B cell (primary cell): ENCODE results near the gene FAM53B. TPM values are rescaled to one million over a fixed set of nuclear protein-coding genes. Genes with fewer than 3 reads are reported as not detected.

Source experiments
- ATAC-seq: fragments of 200-7000 bp; cut with Tn5 transposase; one replicate; pipeline ENCODE4 v1.10.0; 2021; ENCODE audit warnings: low read depth, mild to moderate bottlenecking, moderate number of reproducible peaks, moderate library complexity
- CTCF ChIA-PET: fragments of 350-600 bp; sonication (Branson Sonifier 250); formaldehyde crosslinking; loops from one replicate; lab custom pipeline; 2021; ENCODE audit warnings: antibody characterized with exemption, inconsistent platforms; lab: Charles Lee
- POLR2A ChIA-PET: fragments of 350-600 bp; sonication (Branson Sonifier 250); formaldehyde crosslinking; loops from one replicate; lab custom pipeline; 2021; ENCODE audit warnings: antibody characterized with exemption; lab: Charles Lee
- DNase-seq: peaks from one replicate; pipeline ENCODE4 v3.0.0; 2013
- H2AFZ ChIP-seq: 2 replicates; pipeline ENCODE4 v1.6.1; 2012; ENCODE audit warnings: mild to moderate bottlenecking, low read depth, low read length; ENCODE audit not compliant: insufficient read depth, poor library complexity, severe bottlenecking
- H3K27ac ChIP-seq, 2 donors: 1 replicate in 1 of 2; 2 replicates in 1 of 2; pipeline ENCODE4 v1.5.1; 2012 to 2013; ENCODE audit warnings: low read length in 2 of 2, mild to moderate bottlenecking in 2 of 2, moderate library complexity in 1 of 2
- H3K27me3 ChIP-seq, 4 experiments: fragments of 200-600 bp in 1 of 4; sonication (generic) in 1 of 4; replicated peaks in 1 of 4; 1 replicate in 2 of 4; 2 replicates in 2 of 4; pipeline versions ENCODE4 v1.6.1 to v1.7.0; 2013 to 2016; ENCODE audit warnings: low read length in 3 of 4, mild to moderate bottlenecking in 2 of 4, mixed read lengths in 1 of 4, moderate library complexity in 1 of 4; ENCODE audit not compliant: insufficient read depth in 4 of 4, control insufficient read depth in 3 of 4; ENCODE audit errors: control extremely low read depth in 1 of 4
- H3K36me3 ChIP-seq, 2 experiments: replicated peaks in 1 of 2; 1 replicate in 1 of 2; 2 replicates in 1 of 2; pipeline versions ENCODE4 v1.6.1 to v1.7.1; 2013; ENCODE audit warnings: low read length in 1 of 2; ENCODE audit not compliant: insufficient read depth in 2 of 2, control insufficient read depth in 1 of 2; ENCODE audit errors: control extremely low read depth in 1 of 2, extremely low read depth in 1 of 2
- H3K4me1 ChIP-seq, 2 donors: fragments of 200-600 bp in 1 of 2; sonication (generic) in 1 of 2; 1 replicate in 1 of 2; 2 replicates in 1 of 2; pipeline versions ENCODE4 v1.5.1 to v1.6.1; 2013 to 2017; ENCODE audit warnings: low read length in 2 of 2; ENCODE audit not compliant: control insufficient read depth in 2 of 2, insufficient read depth in 2 of 2
- H3K4me2 ChIP-seq: replicated peaks from 2 replicates; pipeline ENCODE3; 2012; ENCODE audit warnings: mild to moderate bottlenecking, low read depth, low read length; ENCODE audit not compliant: poor library complexity, severe bottlenecking
- H3K4me3 ChIP-seq, 5 experiments: fragments of 200-600 bp in 1 of 5; sonication (generic) in 1 of 5; 1 replicate in 3 of 5; 2 replicates in 2 of 5; pipeline versions ENCODE4 v1.5.1 to v1.7.0; 2011 to 2016; ENCODE audit warnings: low read length in 4 of 5, mild to moderate bottlenecking in 4 of 5, low read depth in 2 of 5, control low read depth in 1 of 5, moderate library complexity in 1 of 5; ENCODE audit not compliant: insufficient read depth in 1 of 5; ENCODE audit errors: control extremely low read depth in 1 of 5, extremely low read depth in 1 of 5
- H3K79me2 ChIP-seq: fragments of 200-600 bp; sonication (generic); one replicate; pipeline ENCODE4 v1.6.0; 2016; ENCODE audit warnings: low read length; ENCODE audit not compliant: control insufficient read depth, insufficient read depth
- H3K9ac ChIP-seq: fragments of 200-600 bp; sonication (generic); 2 replicates; pipeline ENCODE4 v1.6.1; 2017; ENCODE audit warnings: mild to moderate bottlenecking, low read length, moderate library complexity
- H3K9me3 ChIP-seq, 3 donors: one replicate each; pipeline versions ENCODE4 v1.6.1 to v1.7.1; 2013; ENCODE audit warnings: low read length in 2 of 3; ENCODE audit not compliant: control insufficient read depth in 2 of 3, insufficient read depth in 1 of 3; ENCODE audit errors: control extremely low read depth in 1 of 3
- H4K20me1 ChIP-seq: 2 replicates; pipeline ENCODE4 v1.6.0; 2012; ENCODE audit warnings: mild to moderate bottlenecking, low read length; ENCODE audit not compliant: insufficient read depth, control insufficient read depth, poor library complexity, severe bottlenecking
- H3K27ac Mint-ChIP-seq: one replicate; pipeline ENCODE4 v1.8.0; 2021; ENCODE audit warnings: mixed read lengths
- H3K27me3 Mint-ChIP-seq: one replicate; pipeline ENCODE4 v1.8.0; 2021; ENCODE audit warnings: mixed read lengths
- H3K4me1 Mint-ChIP-seq: one replicate; pipeline ENCODE4 v1.8.0; 2021; ENCODE audit warnings: mixed read lengths
- H3K4me3 Mint-ChIP-seq: one replicate; pipeline ENCODE4 v1.8.0; 2021; ENCODE audit warnings: mixed read lengths
- H3K9me3 Mint-ChIP-seq: one replicate; pipeline ENCODE4 v1.8.0; 2022; ENCODE audit warnings: mixed read lengths; ENCODE audit not compliant: insufficient read depth
- CTCF ChIP-seq: fragments of 200-600 bp; IDR thresholded peaks from one replicate; pipeline ENCODE4 v1.8.0; 2022; ENCODE audit warnings: antibody characterized with exemption, mild to moderate bottlenecking
- EZH2 ChIP-seq: IDR thresholded peaks from 2 replicates; pipeline ENCODE4 v1.6.1; 2012; ENCODE audit warnings: borderline replicate concordance, low read depth, mild to moderate bottlenecking, moderate library complexity, low read length; ENCODE audit not compliant: insufficient read depth, poor library complexity, severe bottlenecking
- WGBS: methylation state at CpG from one replicate; pipeline ENCODE4 v1.1.5; 2013; ENCODE audit warnings: missing lambda C conversion rate; ENCODE audit not compliant: insufficient coverage; 5-methylcytosine and 5-hydroxymethylcytosine counted together
- intact Hi-C: fragments of 100-400 bp; cut with micrococcal nuclease; formaldehyde crosslinking; loops from one replicate; pipeline ENCODE4 v1.10.0; 2022
- polyA plus RNA-seq: library from polyadenylated mRNA; depleted of rRNA; stranded (reverse); fragments of >200 nt; gene quantifications from 2 replicates; pipeline ENCODE4 v1.2.3, GENCODE V29; 2012
- total RNA-seq, 2 donors: library from RNA; stranded (reverse); fragments of 120-200 nt in 1 of 2; gene quantifications; 1 replicate in 1 of 2; 2 replicates in 1 of 2; pipeline versions ENCODE4 v1.2.3 to v1.2.4, GENCODE V29; 2013 to 2022

The FAM53B gene
- total and polyA plus RNA-seq, 2 donors (not counting 1 experiment from before 2014, with no cell fraction given), result 51.2 to 186 TPM

- Histone ChIP-seq H3K27ac (peak overlapping the region in 1 of 2 donors; percentile 92), H3K4me2 (peak overlapping the region; percentile 73), H3K4me3 (no peak overlapping the region), H3K27me3 (no peaks in the 10 kb centered on the region), H3K4me1 (peaks cover 88 to 95% of the 10 kb centered on the region in 2 donors), H3K9me3 (no peaks in the 10 kb centered on the region), H4K20me1 (peaks cover 70% of the 10 kb centered on the region), H3K36me3 (peaks cover 4 to 76% of the 10 kb centered on the region in 2 experiments), H3K9ac (no peak overlapping the region), H3K79me2 (peaks cover 96% of the 10 kb centered on the region), H2AFZ (no peak overlapping the region)
- intact Hi-C loops, result no loop called here
- H3K9me3 Mint-ChIP-seq, result no peaks in the 10 kb centered on the region
- ATAC-seq (no peak), DNase-seq (no peak)
- H3K4me1 Mint-ChIP-seq, result peaks cover 91% of the 10 kb centered on the region
- H3K4me3 Mint-ChIP-seq, result no peak overlapping the region
- TF ChIP-seq CTCF (no peak), EZH2 (no peak)
- H3K27ac Mint-ChIP-seq, result peak overlapping the region; percentile 92
- CTCF ChIA-PET, result interaction anchor here (0.9 to 2.8 kb wide), 6 partner anchors 43 to 119 kb away, joined by 3 to 12 read pairs (median 7); no protein-coding TSS in a partner anchor
- WGBS, result 82% methylated on average over 6 of the region's 7 CpGs
- POLR2A ChIA-PET, result interaction anchor here (0.5 to 0.9 kb wide), 2 partner anchors 34 to 65 kb away, joined by 3 read pairs; no protein-coding TSS in a partner anchor
- no peaks in the 10 kb centered on the region for H3K27me3 Mint-ChIP-seq
These were observed 90.9 kb downstream of the FAM53B start for GRCh38 chr10:124653311-124653710.

GRCh38 chr10:124652701-124653100 lies 91.5 kb downstream of the FAM53B start:
- peaks cover 96% of the 10 kb centered on the region for H3K79me2 ChIP-seq
- H3K9me3 ChIP-seq, result no peaks in the 10 kb centered on the region
- H3K4me3 Mint-ChIP-seq, result peak overlapping the region; percentile 59
- ATAC-seq, result no peak
- H3K4me1 Mint-ChIP-seq, result peaks cover 91% of the 10 kb centered on the region
- no peak for DNase-seq
- no peak for TF ChIP-seq EZH2
- no peak for TF ChIP-seq CTCF
- H2AFZ ChIP-seq, result no peak overlapping the region
- peak overlapping the region; percentile 92 for H3K27ac Mint-ChIP-seq
- CTCF ChIA-PET, result interaction anchor here (0.9 to 2.8 kb wide), 4 partner anchors 44 to 118 kb away, joined by 3 to 12 read pairs (median 8); no protein-coding TSS in a partner anchor
- 29% methylated on average over 8 of the region's 8 CpGs for WGBS
- peaks cover 88 to 95% of the 10 kb centered on the region in 2 donors for H3K4me1 ChIP-seq
- no peak overlapping the region for H3K4me3 ChIP-seq
- H3K27me3 ChIP-seq, result no peaks in the 10 kb centered on the region
- H3K9ac ChIP-seq, result no peak overlapping the region
- peaks cover 64% of the 10 kb centered on the region for H4K20me1 ChIP-seq
- no peaks in the 10 kb centered on the region for H3K27me3 Mint-ChIP-seq
- peaks cover 3 to 70% of the 10 kb centered on the region in 2 experiments for H3K36me3 ChIP-seq
- peak overlapping the region; percentile 57 to 92 for H3K27ac ChIP-seq
- POLR2A ChIA-PET, result interaction anchor here (0.9 to 1.1 kb wide), 2 partner anchors 9 to 65 kb away, joined by 3 read pairs; no protein-coding TSS in a partner anchor
- intact Hi-C loops, result no loop called here
- peak overlapping the region; percentile 73 for H3K4me2 ChIP-seq
- H3K9me3 Mint-ChIP-seq, result no peaks in the 10 kb centered on the region
